PC-9 (cell line): Measurements from ENCODE around the gene C12orf60. TPM values are rescaled to one million over a fixed set of nuclear protein-coding genes. Genes with fewer than 3 reads are reported as not detected.

Source experiments
- BruUV-seq: library from RNA; stranded (reverse); fragments of 400-500 nt; replicated peaks from 2 replicates; lab custom pipeline; 2021; lab: Mats Ljungman, UMichigan
- CTCF ChIA-PET: fragments of 300-600 bp; sonication (Branson Sonifier 250); formaldehyde crosslinking; loops from one replicate; lab custom pipeline; 2022; ENCODE audit warnings: antibody characterized with exemption; lab: Charles Lee
- POLR2A ChIA-PET: fragments of 300-600 bp; sonication (Branson Sonifier 250); formaldehyde crosslinking; loops from one replicate; lab custom pipeline; 2022; ENCODE audit warnings: antibody characterized with exemption; ENCODE audit not compliant: unreplicated experiment; lab: Charles Lee
- DNase-seq, 2 experiments: peaks; one replicate each; pipeline versions ENCODE4 v3.0.0 to v3.0.0-alpha.2; 2015 to 2022; ENCODE audit warnings: mixed read lengths in 1 of 2
- H2AFZ ChIP-seq: fragments of 200-600 bp; sonication (generic); 2 replicates; pipeline ENCODE4 v1.8.1; 2017; ENCODE audit warnings: antibody characterized with exemption
- H3F3A ChIP-seq: fragments of 200-600 bp; sonication (generic); 2 replicates; pipeline ENCODE4 v1.8.1; 2017; ENCODE audit warnings: antibody characterized with exemption, mild to moderate bottlenecking, low read depth; ENCODE audit not compliant: insufficient read depth
- H3K27ac ChIP-seq: fragments of 200-600 bp; sonication (generic); 2 replicates; pipeline ENCODE4 v1.6.1; 2016; ENCODE audit warnings: mixed run types
- H3K27me3 ChIP-seq: fragments of 200-600 bp; sonication (generic); 2 replicates; pipeline ENCODE4 v1.6.1; 2016; ENCODE audit warnings: low read depth, mixed run types; ENCODE audit not compliant: insufficient read depth
- H3K36me3 ChIP-seq: fragments of 200-600 bp; sonication (generic); 2 replicates; pipeline ENCODE4 v1.6.1; 2016; ENCODE audit warnings: low read depth, mixed run types
- H3K4me1 ChIP-seq: fragments of 200-600 bp; sonication (generic); replicated peaks from 2 replicates; pipeline ENCODE4 v1.6.1; 2016; ENCODE audit warnings: mixed run types; ENCODE audit not compliant: insufficient read depth
- H3K4me2 ChIP-seq: fragments of 200-600 bp; sonication (generic); 2 replicates; pipeline ENCODE4 v1.6.1; 2017; ENCODE audit warnings: mixed run types
- H3K4me3 ChIP-seq: fragments of 200-600 bp; sonication (generic); 2 replicates; pipeline ENCODE4 v1.6.1; 2016; ENCODE audit warnings: mixed run types
- H3K79me2 ChIP-seq: fragments of 200-600 bp; sonication (generic); 2 replicates; pipeline ENCODE4 v1.6.1; 2017; ENCODE audit warnings: low read depth, mixed run types
- H3K9me2 ChIP-seq: fragments of 200-600 bp; sonication (generic); 2 replicates; pipeline ENCODE4 v1.8.1; 2017; ENCODE audit warnings: mild to moderate bottlenecking; ENCODE audit not compliant: insufficient read depth
- H3K9me3 ChIP-seq: fragments of 200-600 bp; sonication (generic); 2 replicates; pipeline ENCODE4 v1.8.1; 2016; ENCODE audit warnings: low read depth; ENCODE audit not compliant: insufficient read depth
- H4K20me1 ChIP-seq: fragments of 200-600 bp; sonication (generic); 2 replicates; pipeline ENCODE4 v1.8.1; 2017; ENCODE audit not compliant: insufficient read depth
- EZH2 ChIP-seq: fragments of 200-600 bp; sonication (generic); IDR thresholded peaks from 2 replicates; pipeline ENCODE4 v1.8.0; 2017; ENCODE audit warnings: antibody characterized with exemption, low read depth
- intact Hi-C: fragments of 100-400 bp; cut with micrococcal nuclease; formaldehyde crosslinking; loops from one replicate; pipeline ENCODE4 v1.10.0; 2022; ENCODE audit not compliant: unreplicated experiment
- total RNA-seq: library from RNA; stranded (reverse); gene quantifications from 2 replicates; pipeline ENCODE4 v1.2.3, GENCODE V29; 2021
- TF ChIP-seq, protein P1 (sequence below): fragments of 200-600 bp; sonication (generic); conservative IDR thresholded peaks from 2 replicates; pipeline ENCODE4 v1.6.1; 2017; ENCODE audit warnings: mixed run types, antibody characterized with exemption, mild to moderate bottlenecking, moderate library complexity

The C12orf60 gene
- total RNA-seq, 1 experiment from 2014 or later = 4.0 TPM

DNA sequence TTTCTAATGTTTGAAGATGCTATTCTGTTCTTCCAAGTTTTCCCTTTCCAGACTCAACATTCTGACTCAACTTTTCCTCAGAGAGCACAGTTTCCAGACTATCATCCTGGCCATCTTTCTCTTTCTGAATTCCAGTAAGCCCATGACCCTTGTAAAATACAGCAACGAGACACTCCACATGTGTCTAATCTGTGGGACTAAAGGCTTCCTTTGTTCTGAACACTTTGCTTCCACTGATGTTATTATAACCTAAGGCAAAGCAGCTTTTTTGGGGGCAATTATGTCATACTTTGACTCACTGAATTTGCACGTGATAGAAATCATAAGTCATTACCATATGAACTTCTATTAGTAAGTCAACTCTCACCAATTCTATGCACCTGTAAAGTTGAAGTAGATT, 46.2 kb downstream of the C12orf60 start:
- H3K4me2 ChIP-seq = no peak overlapping the region

DNA sequence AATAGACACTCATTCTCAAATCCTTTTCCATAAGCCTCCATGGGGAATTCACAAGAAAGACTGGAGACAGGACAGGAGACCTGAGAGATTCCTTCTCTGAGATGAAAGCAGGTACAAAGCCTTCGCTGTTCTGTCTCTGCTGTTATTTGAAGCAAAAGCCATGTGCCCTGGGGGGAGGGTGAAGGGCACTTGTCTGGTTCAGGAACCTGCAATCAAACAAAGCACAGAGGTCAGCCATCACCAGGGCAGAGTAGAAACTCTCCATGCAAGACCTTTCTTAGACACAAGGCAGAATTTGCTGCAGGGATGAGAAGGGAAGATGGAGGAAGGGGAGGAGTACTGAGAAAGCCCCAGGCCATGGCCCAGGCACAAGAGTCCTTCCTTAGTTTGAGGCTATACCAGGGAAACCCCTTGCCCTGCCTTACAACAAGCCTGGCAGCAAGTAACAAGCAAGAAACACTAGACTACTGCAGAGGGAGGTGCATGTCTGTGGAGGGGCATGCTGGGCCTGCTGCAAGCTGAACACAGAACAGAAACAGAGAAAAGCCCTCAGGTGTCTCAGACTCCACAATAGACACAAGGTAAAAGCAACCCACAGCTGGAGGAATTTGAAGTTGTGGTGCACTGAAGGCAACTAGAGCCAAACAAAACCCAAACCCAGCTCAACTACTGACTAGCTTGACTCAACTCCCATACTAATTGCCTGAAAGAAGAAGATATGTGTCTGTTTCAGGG, 47.6 kb downstream of the C12orf60 start:
- CTCF ChIA-PET = interaction anchor here (0.6 kb wide), 1 partner anchor 83 kb away, joined by 10 read pairs; no protein-coding TSS in a partner anchor
- DNase-seq = no peak
- no peak overlapping the region for H3K27ac ChIP-seq
- BruUV-seq = no TSS peak
- H3K4me1 ChIP-seq = peaks cover 10% of the 10 kb centered on the region
- no peaks in the 10 kb centered on the region for H3K36me3 ChIP-seq
- H3F3A ChIP-seq = no peaks in the 10 kb centered on the region
- TF ChIP-seq, protein P1, sequence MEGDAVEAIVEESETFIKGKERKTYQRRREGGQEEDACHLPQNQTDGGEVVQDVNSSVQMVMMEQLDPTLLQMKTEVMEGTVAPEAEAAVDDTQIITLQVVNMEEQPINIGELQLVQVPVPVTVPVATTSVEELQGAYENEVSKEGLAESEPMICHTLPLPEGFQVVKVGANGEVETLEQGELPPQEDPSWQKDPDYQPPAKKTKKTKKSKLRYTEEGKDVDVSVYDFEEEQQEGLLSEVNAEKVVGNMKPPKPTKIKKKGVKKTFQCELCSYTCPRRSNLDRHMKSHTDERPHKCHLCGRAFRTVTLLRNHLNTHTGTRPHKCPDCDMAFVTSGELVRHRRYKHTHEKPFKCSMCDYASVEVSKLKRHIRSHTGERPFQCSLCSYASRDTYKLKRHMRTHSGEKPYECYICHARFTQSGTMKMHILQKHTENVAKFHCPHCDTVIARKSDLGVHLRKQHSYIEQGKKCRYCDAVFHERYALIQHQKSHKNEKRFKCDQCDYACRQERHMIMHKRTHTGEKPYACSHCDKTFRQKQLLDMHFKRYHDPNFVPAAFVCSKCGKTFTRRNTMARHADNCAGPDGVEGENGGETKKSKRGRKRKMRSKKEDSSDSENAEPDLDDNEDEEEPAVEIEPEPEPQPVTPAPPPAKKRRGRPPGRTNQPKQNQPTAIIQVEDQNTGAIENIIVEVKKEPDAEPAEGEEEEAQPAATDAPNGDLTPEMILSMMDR = no peak
- no peak for TF ChIP-seq EZH2
- no peak overlapping the region for H3K4me2 ChIP-seq
- H3K79me2 ChIP-seq = no peaks in the 10 kb centered on the region
- H3K9me2 ChIP-seq = no peaks in the 10 kb centered on the region
- H2AFZ ChIP-seq = no peak overlapping the region
- POLR2A ChIA-PET = interaction anchor here (0.6 kb wide), 1 partner anchor 930 kb away, joined by 6 read pairs; no protein-coding TSS in a partner anchor
- no peaks in the 10 kb centered on the region for H4K20me1 ChIP-seq
- no peak overlapping the region for H3K4me3 ChIP-seq
- intact Hi-C loops = no loop called here
- H3K9me3 ChIP-seq = no peaks in the 10 kb centered on the region
- H3K27me3 ChIP-seq = no peaks in the 10 kb centered on the region

More for the DNA sequence above, 46.2 kb downstream of the C12orf60 start:
- Histone ChIP-seq H3K36me3 (no peaks in the 10 kb centered on the region), H4K20me1 (no peaks in the 10 kb centered on the region), H3K27ac (no peak overlapping the region), H3K4me3 (no peak overlapping the region), H3K9me2 (no peaks in the 10 kb centered on the region), H3K79me2 (no peaks in the 10 kb centered on the region), H3F3A (no peaks in the 10 kb centered on the region), H3K4me1 (peaks cover 18% of the 10 kb centered on the region), H3K9me3 (no peaks in the 10 kb centered on the region), H2AFZ (no peak overlapping the region), H3K27me3 (no peaks in the 10 kb centered on the region)
- no peak for DNase-seq
- intact Hi-C loops = loop anchor here (10.0 kb wide), 2 partner anchors 305 to 615 kb away; no protein-coding TSS in a partner anchor
- ChIA-PET CTCF (no interaction called here), POLR2A (no interaction called here)
- BruUV-seq = no TSS peak
- no peak for TF ChIP-seq EZH2
- TF ChIP-seq, protein P1 = no peak

DNA sequence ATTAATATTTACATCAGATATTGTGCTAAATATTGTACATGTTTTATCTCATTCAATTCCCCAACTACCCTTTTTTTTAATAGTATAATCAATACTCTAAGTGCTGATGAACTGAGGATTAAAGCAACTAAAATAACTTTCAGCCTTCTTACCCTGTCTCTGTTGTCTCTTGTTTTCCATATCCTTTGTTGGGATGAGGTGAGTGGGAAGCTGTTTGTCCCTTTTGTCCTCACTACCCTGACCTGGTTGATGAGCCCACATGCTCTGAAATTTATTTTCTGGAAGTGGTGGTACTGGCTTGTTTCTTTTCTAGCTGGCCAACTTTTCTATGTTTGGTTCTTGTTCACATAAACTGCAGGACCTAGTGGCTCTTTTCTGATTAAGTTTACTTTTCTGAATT, 49.4 kb downstream of the C12orf60 start:
- intact Hi-C loops = no loop called here
- H4K20me1 ChIP-seq = no peaks in the 10 kb centered on the region
- H3K79me2 ChIP-seq = no peaks in the 10 kb centered on the region
- H3K9me3 ChIP-seq = no peaks in the 10 kb centered on the region
- TF ChIP-seq, protein P1 = no peak
- no peak for TF ChIP-seq EZH2
- no peaks in the 10 kb centered on the region for H3K27me3 ChIP-seq
- no peaks in the 10 kb centered on the region for H3F3A ChIP-seq
- H3K4me3 ChIP-seq = no peak overlapping the region
- no TSS peak for BruUV-seq
- no peaks in the 10 kb centered on the region for H3K36me3 ChIP-seq
- H3K9me2 ChIP-seq = no peaks in the 10 kb centered on the region
- ChIA-PET CTCF (no interaction called here), POLR2A (interaction anchor here (0.6 kb wide), 1 partner anchor 65 kb away, joined by 3 read pairs; no protein-coding TSS in a partner anchor)
- H3K27ac ChIP-seq = no peak overlapping the region
- DNase-seq = no peak
- no peak overlapping the region for H2AFZ ChIP-seq
- no peaks in the 10 kb centered on the region; the same call in 1 of the 2 replicates for H3K4me1 ChIP-seq
- no peak overlapping the region for H3K4me2 ChIP-seq
